GM13977 (cell line): Measurements from ENCODE around the gene CLCNKA.
A peak's percentile ranks its signal among the peaks of the same experiment; 100 is the strongest.
"Not testable (repeated sequence)": the region's sequence is repeated elsewhere in the genome, so short reads cannot be mapped to it uniquely, and the experiment has no call there.

Experiments
- DNase-seq: peaks from one replicate; pipeline ENCODE4 v3.0.0; 2012; ENCODE audit warnings: low spot score
- CTCF ChIP-seq: IDR thresholded peaks from 2 replicates; pipeline ENCODE4 v1.5.1; 2012; ENCODE audit warnings: mild to moderate bottlenecking, control low read depth; ENCODE audit not compliant: insufficient read depth; ENCODE audit errors: extremely low read depth, missing control alignments
- in situ Hi-C: fragments of 300-500 bp; cut with MboI; formaldehyde crosslinking; loops from one replicate; pipeline ENCODE4 v1.12.0; 2022; ENCODE audit warnings: low sequenced_read_pairs, low pct_unique_long_range_greater_than_20kb, mixed read lengths, inconsistent platforms; ENCODE audit not compliant: unreplicated experiment

Gene CLCNKA

GRCh38 chr1:16021681-16022080, at the start of gene CLCNKA:
TSS of gene CLCNKA (plus strand) at chr1:16022036. CDS start at chr1:16022620, 584 bp downstream.
- in situ Hi-C loops = no loop called here
- no peak for TF ChIP-seq CTCF
- no peak for DNase-seq

- in situ Hi-C loops = no loop called here
- no peak for TF ChIP-seq CTCF
- no peak for DNase-seq
Measured at GRCh38 chr1:15972409-15972808, 49.4 kb upstream of the CLCNKA start.

- TF ChIP-seq CTCF = no peak
- DNase-seq = no peak
- in situ Hi-C loops = no loop called here
Measured at GRCh38 chr1:15973772-15974171, 48.1 kb upstream of the CLCNKA start.

- no peak for TF ChIP-seq CTCF
- peak; percentile 70 for DNase-seq
- in situ Hi-C loops = no loop called here
Measured at GRCh38 chr1:15974855-15975254, 47.0 kb upstream of the CLCNKA start.

- in situ Hi-C loops = no loop called here
- peak; percentile 81 for DNase-seq
Measured at GRCh38 chr1:15975358-15975804, 46.5 kb upstream of the CLCNKA start.

GRCh38 chr1:15975805-15976680, 45.8 kb upstream of the CLCNKA start, which contains the start of gene ZBTB17:
TSS of gene ZBTB17 (minus strand) at chr1:15976101. CDS start at chr1:15948495, 27,606 bp downstream.
- in situ Hi-C loops = no loop called here

More at GRCh38 chr1:15975358-15975804, 46.5 kb upstream of the CLCNKA start:
- TF ChIP-seq CTCF = peak; percentile 42

GRCh38 chr1:15977947-15978346, 43.9 kb upstream of the CLCNKA start:
- in situ Hi-C loops, DNase-seq: not testable (repeated sequence)

More at GRCh38 chr1:15975805-15976680, 45.8 kb upstream of the CLCNKA start, which contains the start of gene ZBTB17:
- TF ChIP-seq CTCF = no peak
- peak; percentile 95 for DNase-seq
